Breast epithelium (tissue), 3 donors: ENCODE results near the gene TNIP2.

ENCODE experiments used
- CTCF ChIP-seq, 3 donors: fragments of 450-650 bp; IDR thresholded peaks; one replicate each; pipeline ENCODE4 v1.5.1; 2016 to 2017; ENCODE audit warnings: antibody characterized with exemption in 3 of 3, mild to moderate bottlenecking in 3 of 3, moderate library complexity in 3 of 3
- POLR2A ChIP-seq: fragments of 450-650 bp; IDR thresholded peaks from one replicate; pipeline ENCODE4 v1.6.1; 2016; ENCODE audit warnings: antibody characterized with exemption, mild to moderate bottlenecking, moderate library complexity
- POLR2AphosphoS5 ChIP-seq, 3 donors: sonication (generic); formaldehyde crosslinking; IDR thresholded peaks; one replicate each; pipeline ENCODE4 v1.6.1; 2017; ENCODE audit warnings: antibody characterized with exemption in 3 of 3

- TF ChIP-seq CTCF (IDR thresholded peaks at IDR 0.05) (no peak), POLR2A (no peak), POLR2AphosphoS5 (IDR thresholded peaks at IDR 0.05) (no peak)
Measured at GRCh38 chr4:2697995-2698414, 58.1 kb downstream of the TNIP2 start.
